WERI-Rb-1 (cell line): ENCODE measurements around the gene CETN2.
A peak's percentile ranks its signal among the peaks of the same experiment; 100 is the strongest.

ENCODE experiments used
- DNase-seq: peaks from one replicate; pipeline ENCODE4 v3.0.0-alpha.2; 2020
- H3K27ac ChIP-seq: fragments of 250-450 bp; sonication (Bioruptor Pico); 2 replicates; pipeline ENCODE4 v1.5.1; 2020; ENCODE audit warnings: mild to moderate bottlenecking, moderate library complexity
- H3K27me3 ChIP-seq: fragments of 250-450 bp; sonication (Bioruptor Pico); 2 replicates; pipeline ENCODE4 v1.5.1; 2021; ENCODE audit warnings: mild to moderate bottlenecking, low read depth, moderate library complexity; ENCODE audit not compliant: insufficient read depth, severe bottlenecking
- H3K36me3 ChIP-seq: fragments of 250-450 bp; sonication (Bioruptor Pico); 2 replicates; pipeline ENCODE4 v1.5.1; 2020; ENCODE audit warnings: mild to moderate bottlenecking, moderate library complexity
- H3K4me3 ChIP-seq: 2 replicates; pipeline ENCODE4 v1.5.1; 2011; ENCODE audit warnings: low read depth, mild to moderate bottlenecking, control low read depth, low read length
- H3K9me3 ChIP-seq: fragments of 250-450 bp; sonication (Bioruptor Pico); 2 replicates; pipeline ENCODE4 v1.5.1; 2021; ENCODE audit warnings: mild to moderate bottlenecking, moderate library complexity; ENCODE audit not compliant: severe bottlenecking
- TF ChIP-seq, protein P1 (sequence below): IDR thresholded peaks from 2 replicates; pipeline ENCODE4 v1.5.1; 2011; ENCODE audit warnings: low read depth, mild to moderate bottlenecking, control low read depth, inconsistent platforms, low read length

Gene CETN2

GRCh38 chrX:152830312-152831305, at the start of gene CETN2, which contains the start of gene NSDHL:
TSS of gene CETN2 (minus strand) at chrX:152830757. CDS start at chrX:152830710, 47 bp downstream.
TSS of gene NSDHL (plus strand) at chrX:152831063. CDS start at chrX:152846325, 15,262 bp downstream.
- Histone ChIP-seq H3K27ac (peak within 1 kb of the TSS; percentile 78), H3K36me3 (peaks cover 38% of the 10 kb centered on the region)
- TF ChIP-seq, protein P1, sequence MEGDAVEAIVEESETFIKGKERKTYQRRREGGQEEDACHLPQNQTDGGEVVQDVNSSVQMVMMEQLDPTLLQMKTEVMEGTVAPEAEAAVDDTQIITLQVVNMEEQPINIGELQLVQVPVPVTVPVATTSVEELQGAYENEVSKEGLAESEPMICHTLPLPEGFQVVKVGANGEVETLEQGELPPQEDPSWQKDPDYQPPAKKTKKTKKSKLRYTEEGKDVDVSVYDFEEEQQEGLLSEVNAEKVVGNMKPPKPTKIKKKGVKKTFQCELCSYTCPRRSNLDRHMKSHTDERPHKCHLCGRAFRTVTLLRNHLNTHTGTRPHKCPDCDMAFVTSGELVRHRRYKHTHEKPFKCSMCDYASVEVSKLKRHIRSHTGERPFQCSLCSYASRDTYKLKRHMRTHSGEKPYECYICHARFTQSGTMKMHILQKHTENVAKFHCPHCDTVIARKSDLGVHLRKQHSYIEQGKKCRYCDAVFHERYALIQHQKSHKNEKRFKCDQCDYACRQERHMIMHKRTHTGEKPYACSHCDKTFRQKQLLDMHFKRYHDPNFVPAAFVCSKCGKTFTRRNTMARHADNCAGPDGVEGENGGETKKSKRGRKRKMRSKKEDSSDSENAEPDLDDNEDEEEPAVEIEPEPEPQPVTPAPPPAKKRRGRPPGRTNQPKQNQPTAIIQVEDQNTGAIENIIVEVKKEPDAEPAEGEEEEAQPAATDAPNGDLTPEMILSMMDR: no peak

GRCh38 chrX:152878976-152879755, 48.6 kb upstream of the CETN2 start:
- H3K27ac ChIP-seq: no peak overlapping the region
- H3K9me3 ChIP-seq: no peaks in the 10 kb centered on the region
- no peak for DNase-seq
- TF ChIP-seq, protein P1: no peak
- H3K27me3 ChIP-seq: peaks cover 8% of the 10 kb centered on the region
- no peak overlapping the region for H3K4me3 ChIP-seq
- H3K36me3 ChIP-seq: no peaks in the 10 kb centered on the region

More at GRCh38 chrX:152830312-152831305, at the start of gene CETN2, which contains the start of gene NSDHL:
- no peaks in the 10 kb centered on the region for H3K9me3 ChIP-seq
- H3K4me3 ChIP-seq: peak within 1 kb of the TSS; percentile 75
- peak; percentile 99 for DNase-seq
- peaks cover 13% of the 10 kb centered on the region for H3K27me3 ChIP-seq

GRCh38 chrX:152876931-152877840, 46.6 kb upstream of the CETN2 start:
- Histone ChIP-seq H3K9me3 (no peaks in the 10 kb centered on the region), H3K4me3 (no peak overlapping the region), H3K27me3 (peaks cover 2% of the 10 kb centered on the region), H3K27ac (no peak overlapping the region), H3K36me3 (no peaks in the 10 kb centered on the region)
- TF ChIP-seq, protein P1: no peak
- DNase-seq: no peak

DNA sequence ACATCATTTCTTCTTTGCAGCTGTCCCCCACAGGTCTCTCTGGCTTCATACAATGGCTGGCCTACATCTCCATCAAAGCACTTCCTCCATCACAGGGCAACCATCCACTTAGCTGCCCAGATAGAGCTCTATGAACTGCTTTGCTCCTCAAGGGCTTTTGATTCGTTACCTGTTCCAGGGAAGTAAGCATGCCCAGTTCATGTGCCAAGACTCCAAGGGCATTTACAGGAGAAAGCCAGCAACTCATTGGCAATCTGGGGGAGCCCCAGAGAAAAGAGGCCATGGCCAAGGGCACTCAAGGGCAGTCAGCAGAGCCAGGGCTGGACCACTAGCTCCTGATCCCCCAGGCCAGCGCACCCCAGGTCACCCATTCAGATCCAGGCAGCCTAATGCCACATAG, 42.8 kb upstream of the CETN2 start:
- H3K4me3 ChIP-seq: no peak overlapping the region
- peaks cover 7% of the 10 kb centered on the region for H3K27me3 ChIP-seq
- no peak overlapping the region for H3K27ac ChIP-seq
- H3K36me3 ChIP-seq: peaks cover 21% of the 10 kb centered on the region
- no peak for DNase-seq
- TF ChIP-seq, protein P1: no peak
- no peaks in the 10 kb centered on the region for H3K9me3 ChIP-seq

GRCh38 chrX:152872522-152872921, 42.0 kb upstream of the CETN2 start:
- Histone ChIP-seq H3K4me3 (no peak overlapping the region), H3K36me3 (peaks cover 24% of the 10 kb centered on the region), H3K9me3 (no peaks in the 10 kb centered on the region), H3K27me3 (peaks cover 7% of the 10 kb centered on the region), H3K27ac (no peak overlapping the region)
- TF ChIP-seq, protein P1: no peak
- DNase-seq: no peak
